ENCODE results near the gene NPIPA1. TPM values are rescaled to one million over a fixed set of nuclear protein-coding genes. Genes with fewer than 3 reads are reported as not detected.

NPIPA1 gene
- total RNA-seq, result 39.6 and 51.0 TPM in 2 replicates

GRCh38 chr16:14937143-14937542, at the start of gene NPIPA1:
TSS of gene NPIPA1 (plus strand) at chr16:14937443. CDS start at chr16:14937443, 0 bp downstream.

DNA sequence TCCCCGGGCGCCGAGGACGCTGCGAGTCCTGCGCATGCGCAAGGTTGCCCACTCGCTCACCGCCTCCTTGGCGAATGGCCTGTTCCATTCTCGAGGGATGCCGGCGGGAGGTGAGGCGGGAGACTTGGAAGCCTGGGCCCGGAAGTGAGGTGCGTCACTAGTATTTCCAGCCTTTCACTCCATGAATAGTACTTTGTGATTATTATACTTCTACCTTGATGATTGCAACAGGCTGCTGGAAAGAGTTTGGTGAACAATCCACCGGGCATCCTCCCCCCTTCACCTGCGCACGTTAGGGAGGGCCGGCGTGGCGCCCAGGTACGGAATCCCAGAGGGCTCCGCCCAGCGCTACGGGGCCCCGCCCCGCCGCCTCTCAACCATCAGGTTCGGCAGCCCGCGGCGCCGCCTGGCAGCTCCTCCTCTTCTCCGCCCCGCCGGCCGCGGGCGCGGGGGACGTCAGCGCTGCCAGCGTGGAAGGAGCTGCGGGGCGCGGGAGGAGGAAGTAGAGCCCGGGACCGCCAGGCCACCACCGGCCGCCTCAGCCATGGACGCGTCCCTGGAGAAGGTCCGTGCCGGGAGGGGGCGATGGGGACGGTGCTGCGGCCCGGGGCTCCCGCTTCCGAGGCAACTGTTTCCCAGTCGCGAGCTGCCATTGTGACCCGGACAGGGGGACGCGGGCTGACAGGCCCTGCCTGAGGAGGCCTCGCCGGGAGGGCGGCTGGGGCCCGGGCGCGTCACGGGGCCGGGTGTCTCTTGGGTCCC, 37.6 kb downstream of the NPIPA1 start, which contains the start of gene PDXDC1:
Gene PDXDC1 (plus strand): TSS at position 371 of the 762 bp plus-strand sequence. CDS start 174 bp downstream, at position 545.

Small RNA genes within 50 kb of the gene (small RNA-seq; reads per million reads assigned to genes)
- gene AC138932.4 (not detected), gene MIR3180-1 (not detected), gene MIR3670-1 (not detected), gene MIR6511A1 (not detected), gene MIR6770-1 (not detected), gene RF00019 (not detected)

Other genes with a start within 250 kb of the NPIPA1 start
- gene PLA2G10, start 243.1 kb upstream of the NPIPA1 start, total RNA-seq, result not detected in 2 replicates
- 0.24 TPM in 1 of 2 replicates, not detected in the other for gene NPIPA3, start 234.0 kb upstream of the NPIPA1 start, total RNA-seq
- 0.24 and 0.32 TPM in 2 replicates for gene NPIPA2, start 194.9 kb upstream of the NPIPA1 start, total RNA-seq
- gene NOMO1, start 103.7 kb upstream of the NPIPA1 start, total RNA-seq, result 86.5 and 93.6 TPM in 2 replicates
- gene PDXDC1, start 37.6 kb downstream of the NPIPA1 start, total RNA-seq, result 102 and 118 TPM in 2 replicates
- gene NTAN1, start 118.6 kb downstream of the NPIPA1 start, total RNA-seq, result 81.9 and 89.6 TPM in 2 replicates
- gene RRN3, start 156.8 kb downstream of the NPIPA1 start, total RNA-seq, result 26.7 and 27.9 TPM in 2 replicates